ENCODE data around the gene TMEM106C.

Gene TMEM106C

GRCh38 chr12:47963340-47964040, at the start of gene TMEM106C:
TSS of gene TMEM106C (plus strand) at chr12:47963596. CDS start at chr12:47964237, 641 bp downstream.
- peak; percentile 87 for DNase-seq (ENCODE audit: low read depth)

- DNase-seq (ENCODE audit: low read depth), result no peak
These were observed 42.5 kb upstream of the TMEM106C start for GRCh38 chr12:47920913-47921312.

- no peak for DNase-seq (ENCODE audit: low read depth)
These were observed 41.5 kb upstream of the TMEM106C start for GRCh38 chr12:47921907-47922306.

GRCh38 chr12:47927346-47927745, 36.0 kb upstream of the TMEM106C start:
- no peak for DNase-seq (ENCODE audit: low read depth)

GRCh38 chr12:47930634-47931033, 32.8 kb upstream of the TMEM106C start:
- no peak for DNase-seq (ENCODE audit: low read depth)

GRCh38 chr12:47931187-47931586, 32.2 kb upstream of the TMEM106C start:
- no peak for DNase-seq (ENCODE audit: low read depth)

- no peak for DNase-seq (ENCODE audit: low read depth)
These were observed 28.2 kb upstream of the TMEM106C start for GRCh38 chr12:47935184-47935583.

- DNase-seq (ENCODE audit: low read depth), result no peak
These were observed 25.3 kb upstream of the TMEM106C start for GRCh38 chr12:47938093-47938492.

- no peak for DNase-seq (ENCODE audit: low read depth)
These were observed 24.8 kb upstream of the TMEM106C start for GRCh38 chr12:47938594-47938993.

- DNase-seq (ENCODE audit: low read depth), result no peak
These were observed 24.3 kb upstream of the TMEM106C start for GRCh38 chr12:47939009-47939601.

GRCh38 chr12:47940773-47941474, 22.5 kb upstream of the TMEM106C start:
- no peak for DNase-seq (ENCODE audit: low read depth)

- no peak for DNase-seq (ENCODE audit: low read depth)
These were observed 22.0 kb upstream of the TMEM106C start for GRCh38 chr12:47941475-47941780.

GRCh38 chr12:47941871-47942613, 21.4 kb upstream of the TMEM106C start:
- no peak for DNase-seq (ENCODE audit: low read depth)

- DNase-seq (ENCODE audit: low read depth), result no peak
These were observed 20.7 kb upstream of the TMEM106C start for GRCh38 chr12:47942614-47943225.

GRCh38 chr12:47943623-47944340, 19.6 kb upstream of the TMEM106C start:
- DNase-seq (ENCODE audit: low read depth), result no peak

GRCh38 chr12:47944685-47945340, 18.6 kb upstream of the TMEM106C start:
- DNase-seq (ENCODE audit: low read depth), result no peak

- DNase-seq (ENCODE audit: low read depth), result no peak
These were observed 18.1 kb upstream of the TMEM106C start for GRCh38 chr12:47945341-47945728.

- DNase-seq (ENCODE audit: low read depth), result no peak
These were observed 16.7 kb upstream of the TMEM106C start for GRCh38 chr12:47946413-47947323.

- no peak for DNase-seq (ENCODE audit: low read depth)
These were observed 16.1 kb upstream of the TMEM106C start for GRCh38 chr12:47947341-47947740.
